ENCODE data around the gene PNMA6F.
A peak's percentile ranks its signal among the peaks of the same experiment; 100 is the strongest.

The PNMA6F gene

DNA sequence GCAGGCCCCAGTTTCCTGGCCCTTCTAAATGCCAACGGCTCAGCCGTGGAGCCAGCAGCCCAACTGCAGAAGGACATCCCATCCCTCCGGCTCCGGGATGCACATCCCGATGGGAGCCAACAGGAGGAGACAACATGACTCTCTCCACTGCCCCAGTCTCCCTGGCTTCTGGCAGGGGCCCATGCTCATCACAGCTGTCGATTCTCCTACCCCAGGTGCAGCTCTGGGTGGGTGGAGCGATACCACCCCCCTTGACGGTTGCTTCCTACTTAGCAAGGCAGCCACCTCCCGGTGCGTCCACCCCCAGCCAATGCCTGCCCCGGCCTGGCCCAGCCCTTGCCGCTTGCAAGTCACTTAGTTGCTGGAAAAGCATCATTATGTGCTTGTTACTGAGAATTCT lies 31.8 kb upstream of the PNMA6F start:
- no peak for DNase-seq (ENCODE audit: insufficient read length, low spot score)
- no peak for FAIRE-seq
- no peak for TF ChIP-seq SPI1 (IDR thresholded peaks at IDR 0.05; ENCODE audit: low read depth, low read length)
- no peak for TF ChIP-seq POU2F2 (IDR thresholded peaks at IDR 0.05; ENCODE audit: low read depth, low read length)
- no peak for TF ChIP-seq TAF1 (IDR thresholded peaks at IDR 0.05; ENCODE audit: low read depth, low read length)
- no peak for TF ChIP-seq POLR2AphosphoS5 (IDR thresholded peaks at IDR 0.05; ENCODE audit: low read depth, low read length)
- TF ChIP-seq POLR2A (IDR thresholded peaks at IDR 0.05; ENCODE audit: low read depth, low read length), result no peak
- no peak for TF ChIP-seq PAX5 (IDR thresholded peaks at IDR 0.05; ENCODE audit: insufficient read depth, low read length, severe bottlenecking)

- TF ChIP-seq SPI1 (IDR thresholded peaks at IDR 0.05; ENCODE audit: low read depth, low read length), result no peak
- no peak for TF ChIP-seq POLR2AphosphoS5 (IDR thresholded peaks at IDR 0.05; ENCODE audit: low read depth, low read length)
- no peak for TF ChIP-seq POLR2A (IDR thresholded peaks at IDR 0.05; ENCODE audit: low read depth, low read length)
- no peak for TF ChIP-seq PAX5 (IDR thresholded peaks at IDR 0.05; ENCODE audit: insufficient read depth, low read length, severe bottlenecking)
- TF ChIP-seq TAF1 (IDR thresholded peaks at IDR 0.05; ENCODE audit: low read depth, low read length), result no peak
- no peak for TF ChIP-seq POU2F2 (IDR thresholded peaks at IDR 0.05; ENCODE audit: low read depth, low read length)
- FAIRE-seq (no peak), DNase-seq (ENCODE audit: insufficient read length, low spot score) (no peak)
Observed at GRCh38 chrX:153352858-153353257, 31.3 kb upstream of the PNMA6F start.

DNA sequence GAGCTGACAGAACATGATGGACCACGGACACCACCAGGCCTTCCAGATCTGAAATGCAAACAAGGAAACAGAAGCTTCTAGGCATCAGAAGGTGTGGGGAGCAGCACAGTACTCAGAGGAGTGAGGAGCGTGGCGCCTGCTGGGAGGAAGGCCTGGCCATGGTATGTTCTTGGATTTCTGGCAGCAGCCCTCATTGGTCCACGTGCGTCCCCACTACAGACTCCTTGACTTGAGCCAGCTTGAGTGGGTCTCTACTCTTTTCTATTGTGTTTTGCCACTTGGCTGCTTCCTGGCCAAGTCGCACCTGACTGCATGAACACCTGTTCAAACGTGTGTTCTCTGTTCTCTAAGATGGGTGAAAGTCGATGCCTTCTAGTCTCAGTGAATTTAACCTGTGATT lies 30.4 kb upstream of the PNMA6F start:
- FAIRE-seq (peak; percentile 51), DNase-seq (ENCODE audit: insufficient read length, low spot score) (no peak)
- no peak for TF ChIP-seq SPI1 (IDR thresholded peaks at IDR 0.05; ENCODE audit: low read depth, low read length)
- no peak for TF ChIP-seq POLR2AphosphoS5 (IDR thresholded peaks at IDR 0.05; ENCODE audit: low read depth, low read length)
- TF ChIP-seq TAF1 (IDR thresholded peaks at IDR 0.05; ENCODE audit: low read depth, low read length), result no peak
- TF ChIP-seq POU2F2 (IDR thresholded peaks at IDR 0.05; ENCODE audit: low read depth, low read length), result no peak
- no peak for TF ChIP-seq POLR2A (IDR thresholded peaks at IDR 0.05; ENCODE audit: low read depth, low read length)
- no peak for TF ChIP-seq PAX5 (IDR thresholded peaks at IDR 0.05; ENCODE audit: insufficient read depth, low read length, severe bottlenecking)

GRCh38 chrX:153349952-153350351 lies 28.4 kb upstream of the PNMA6F start:
- no peak for FAIRE-seq
- DNase-seq (ENCODE audit: insufficient read length, low spot score), result no peak
- TF ChIP-seq POLR2AphosphoS5 (IDR thresholded peaks at IDR 0.05; ENCODE audit: low read depth, low read length) (0 out of 2 replicates have a peak, but pooled peaks have one; percentile 16), POLR2A (IDR thresholded peaks at IDR 0.05; ENCODE audit: low read depth, low read length) (no peak)

- FAIRE-seq, result no peak
- TF ChIP-seq SPI1 (IDR thresholded peaks at IDR 0.05; ENCODE audit: low read depth, low read length), result no peak
- TF ChIP-seq POU2F2 (IDR thresholded peaks at IDR 0.05; ENCODE audit: low read depth, low read length), result no peak
- TF ChIP-seq PAX5 (IDR thresholded peaks at IDR 0.05; ENCODE audit: insufficient read depth, low read length, severe bottlenecking), result no peak
- TF ChIP-seq POLR2A (IDR thresholded peaks at IDR 0.05; ENCODE audit: low read depth, low read length), result no peak
- TF ChIP-seq TAF1 (IDR thresholded peaks at IDR 0.05; ENCODE audit: low read depth, low read length), result no peak
- TF ChIP-seq POLR2AphosphoS5 (IDR thresholded peaks at IDR 0.05; ENCODE audit: low read depth, low read length), result no peak
- no peak for DNase-seq (ENCODE audit: insufficient read length, low spot score)
Observed at GRCh38 chrX:153348421-153348820, 26.9 kb upstream of the PNMA6F start.

- FAIRE-seq, result no peak
- DNase-seq (ENCODE audit: insufficient read length, low spot score), result no peak
- TF ChIP-seq POLR2AphosphoS5 (IDR thresholded peaks at IDR 0.05; ENCODE audit: low read depth, low read length) (no peak), POLR2A (IDR thresholded peaks at IDR 0.05; ENCODE audit: low read depth, low read length) (no peak), POU2F2 (IDR thresholded peaks at IDR 0.05; ENCODE audit: low read depth, low read length) (no peak), SPI1 (IDR thresholded peaks at IDR 0.05; ENCODE audit: low read depth, low read length) (no peak), TAF1 (IDR thresholded peaks at IDR 0.05; ENCODE audit: low read depth, low read length) (no peak), PAX5 (IDR thresholded peaks at IDR 0.05; ENCODE audit: insufficient read depth, low read length, severe bottlenecking) (no peak)
Observed at GRCh38 chrX:153347530-153347929, 26.0 kb upstream of the PNMA6F start.

DNA sequence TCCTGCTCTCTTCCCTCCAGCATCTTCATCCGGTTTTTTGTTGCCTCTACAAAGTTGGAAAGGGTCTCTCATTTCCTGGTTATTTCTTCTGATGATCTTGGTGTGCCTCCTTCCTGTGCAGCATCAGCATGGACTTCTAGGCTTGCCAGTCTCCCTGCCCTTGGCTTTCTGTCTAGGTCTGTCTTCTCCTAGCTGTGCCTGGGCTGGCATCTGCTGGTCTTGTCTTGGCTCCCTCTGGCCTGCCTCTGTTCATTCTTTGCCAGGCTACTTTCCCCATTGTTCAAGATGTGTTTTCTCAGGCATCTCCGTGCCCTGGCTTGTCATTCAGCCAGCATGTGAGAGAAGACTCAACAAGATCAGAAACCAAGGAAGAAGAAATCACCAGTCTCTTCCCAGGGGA lies 22.1 kb upstream of the PNMA6F start:
- TF ChIP-seq POLR2AphosphoS5 (IDR thresholded peaks at IDR 0.05; ENCODE audit: low read depth, low read length) (no peak), TAF1 (IDR thresholded peaks at IDR 0.05; ENCODE audit: low read depth, low read length) (no peak), SPI1 (IDR thresholded peaks at IDR 0.05; ENCODE audit: low read depth, low read length) (no peak), POLR2A (IDR thresholded peaks at IDR 0.05; ENCODE audit: low read depth, low read length) (no peak), POU2F2 (IDR thresholded peaks at IDR 0.05; ENCODE audit: low read depth, low read length) (no peak), PAX5 (IDR thresholded peaks at IDR 0.05; ENCODE audit: insufficient read depth, low read length, severe bottlenecking) (no peak)
- DNase-seq (ENCODE audit: insufficient read length, low spot score), result no peak
- FAIRE-seq, result no peak

- TF ChIP-seq SPI1 (IDR thresholded peaks at IDR 0.05; ENCODE audit: low read depth, low read length), result no peak
- no peak for TF ChIP-seq POU2F2 (IDR thresholded peaks at IDR 0.05; ENCODE audit: low read depth, low read length)
- TF ChIP-seq TAF1 (IDR thresholded peaks at IDR 0.05; ENCODE audit: low read depth, low read length), result no peak
- no peak for TF ChIP-seq POLR2A (IDR thresholded peaks at IDR 0.05; ENCODE audit: low read depth, low read length)
- TF ChIP-seq PAX5 (IDR thresholded peaks at IDR 0.05; ENCODE audit: insufficient read depth, low read length, severe bottlenecking), result no peak
- no peak for TF ChIP-seq POLR2AphosphoS5 (IDR thresholded peaks at IDR 0.05; ENCODE audit: low read depth, low read length)
- DNase-seq (ENCODE audit: insufficient read length, low spot score) (no peak), FAIRE-seq (no peak)
Observed at GRCh38 chrX:153342762-153343558, 21.4 kb upstream of the PNMA6F start.

DNA sequence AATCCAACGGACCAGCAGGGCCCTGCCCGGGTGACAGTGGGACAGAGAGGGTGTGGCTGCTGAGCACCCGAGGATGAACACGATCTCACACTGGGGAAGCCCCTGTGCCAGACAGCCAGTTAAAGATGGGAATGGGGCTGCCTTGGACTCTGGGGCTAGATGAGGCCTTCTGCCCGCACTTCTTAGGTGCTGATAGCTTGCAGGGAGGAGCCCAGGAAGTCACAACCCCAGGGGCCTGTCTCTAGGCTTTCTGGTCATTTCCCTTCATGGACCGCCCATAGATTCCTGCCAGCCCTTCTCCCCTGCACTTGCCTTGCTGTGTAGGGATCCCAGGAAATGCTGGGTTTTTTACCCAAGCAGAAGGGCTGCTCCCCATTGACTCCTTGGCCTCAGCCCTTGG lies 18.5 kb upstream of the PNMA6F start:
- DNase-seq (ENCODE audit: insufficient read length, low spot score) (no peak), FAIRE-seq (no peak)
- TF ChIP-seq SPI1 (IDR thresholded peaks at IDR 0.05; ENCODE audit: low read depth, low read length) (no peak), PAX5 (IDR thresholded peaks at IDR 0.05; ENCODE audit: insufficient read depth, low read length, severe bottlenecking) (no peak), POLR2AphosphoS5 (IDR thresholded peaks at IDR 0.05; ENCODE audit: low read depth, low read length) (no peak), POU2F2 (IDR thresholded peaks at IDR 0.05; ENCODE audit: low read depth, low read length) (no peak), POLR2A (IDR thresholded peaks at IDR 0.05; ENCODE audit: low read depth, low read length) (no peak), TAF1 (IDR thresholded peaks at IDR 0.05; ENCODE audit: low read depth, low read length) (no peak)
